NCI-H146 (cell line): Measurements from ENCODE around the gene FBXL5.

Experiments used
- DNase-seq: peaks from one replicate; lab custom pipeline; 2025; lab: John Stamatoyannopoulos, UW

The FBXL5 gene

GRCh38 chr4:15558561-15558960, 96.6 kb downstream of the FBXL5 start:
- no peak for DNase-seq

GRCh38 chr4:15557786-15558550, 97.2 kb downstream of the FBXL5 start:
- DNase-seq, result no peak

GRCh38 chr4:15556511-15557092, 98.6 kb downstream of the FBXL5 start:
- DNase-seq, result no peak
